PC-3 (cell line): ENCODE results near the gene INPPL1.

Experiments
- EZH2 ChIP-seq: fragments of 300-600 bp; sonication (generic); IDR thresholded peaks from one replicate; pipeline ENCODE4 v1.6.1; 2017; ENCODE audit warnings: antibody characterized with exemption, mild to moderate bottlenecking, low read length; ENCODE audit not compliant: unreplicated experiment
- EZH2phosphoT487 ChIP-seq: fragments of 300-600 bp; sonication (generic); IDR thresholded peaks from 2 replicates; pipeline ENCODE4 v1.6.1; 2018; ENCODE audit warnings: mild to moderate bottlenecking, antibody characterized with exemption, low read length, borderline replicate concordance
- TF ChIP-seq, protein P1 (sequence below): fragments of 300-600 bp; sonication (generic); conservative IDR thresholded peaks from 2 replicates; pipeline ENCODE4 v1.5.1; 2017; ENCODE audit warnings: antibody characterized with exemption, low read depth, mild to moderate bottlenecking, low read length

DNA sequence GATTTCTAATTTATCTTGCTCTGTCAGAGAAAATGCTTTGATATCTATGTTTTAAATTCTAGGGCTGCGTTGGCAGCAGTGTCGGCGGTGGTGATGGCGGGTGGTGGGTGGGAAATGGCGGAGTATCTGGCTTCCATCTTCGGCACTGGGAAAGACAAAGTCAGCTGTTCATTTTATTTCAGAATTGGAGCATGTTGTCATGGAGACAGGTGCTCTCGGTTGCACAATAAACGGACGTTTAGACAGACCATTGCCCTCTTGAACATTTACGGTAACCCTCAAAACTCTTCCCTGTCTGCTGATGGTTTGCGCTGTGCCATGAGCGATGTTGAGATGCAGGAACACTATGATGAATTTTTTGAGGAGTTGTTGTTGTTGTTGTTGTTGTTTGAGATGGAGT, 55.5 kb downstream of the INPPL1 start:
- TF ChIP-seq, protein P1, sequence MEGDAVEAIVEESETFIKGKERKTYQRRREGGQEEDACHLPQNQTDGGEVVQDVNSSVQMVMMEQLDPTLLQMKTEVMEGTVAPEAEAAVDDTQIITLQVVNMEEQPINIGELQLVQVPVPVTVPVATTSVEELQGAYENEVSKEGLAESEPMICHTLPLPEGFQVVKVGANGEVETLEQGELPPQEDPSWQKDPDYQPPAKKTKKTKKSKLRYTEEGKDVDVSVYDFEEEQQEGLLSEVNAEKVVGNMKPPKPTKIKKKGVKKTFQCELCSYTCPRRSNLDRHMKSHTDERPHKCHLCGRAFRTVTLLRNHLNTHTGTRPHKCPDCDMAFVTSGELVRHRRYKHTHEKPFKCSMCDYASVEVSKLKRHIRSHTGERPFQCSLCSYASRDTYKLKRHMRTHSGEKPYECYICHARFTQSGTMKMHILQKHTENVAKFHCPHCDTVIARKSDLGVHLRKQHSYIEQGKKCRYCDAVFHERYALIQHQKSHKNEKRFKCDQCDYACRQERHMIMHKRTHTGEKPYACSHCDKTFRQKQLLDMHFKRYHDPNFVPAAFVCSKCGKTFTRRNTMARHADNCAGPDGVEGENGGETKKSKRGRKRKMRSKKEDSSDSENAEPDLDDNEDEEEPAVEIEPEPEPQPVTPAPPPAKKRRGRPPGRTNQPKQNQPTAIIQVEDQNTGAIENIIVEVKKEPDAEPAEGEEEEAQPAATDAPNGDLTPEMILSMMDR, result no peak
- TF ChIP-seq EZH2phosphoT487 (no peak), EZH2 (no peak)
